ENCODE measurements around the gene DOP1B.

DNA sequence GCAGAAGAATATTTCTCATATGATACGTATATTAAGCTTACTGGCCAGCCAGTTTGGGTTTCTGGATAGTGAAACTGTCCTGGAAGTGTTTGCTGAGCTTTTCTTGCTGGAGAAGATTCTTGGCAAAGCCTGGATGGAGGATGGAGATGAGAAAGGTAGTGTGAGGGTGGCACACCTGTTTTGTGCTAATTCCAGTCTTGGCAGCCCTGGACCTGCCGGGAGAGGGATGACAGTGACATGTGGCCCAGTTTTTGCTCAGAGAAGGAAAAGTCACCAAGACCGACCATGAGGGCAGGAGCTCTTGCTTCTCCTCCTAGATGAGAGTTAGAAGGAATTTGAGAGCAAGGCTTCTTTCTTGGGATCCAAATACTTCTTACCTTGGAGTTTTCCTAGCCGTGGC is 34.1 kb downstream of the DOP1B start:
- TF ChIP-seq, protein P1, sequence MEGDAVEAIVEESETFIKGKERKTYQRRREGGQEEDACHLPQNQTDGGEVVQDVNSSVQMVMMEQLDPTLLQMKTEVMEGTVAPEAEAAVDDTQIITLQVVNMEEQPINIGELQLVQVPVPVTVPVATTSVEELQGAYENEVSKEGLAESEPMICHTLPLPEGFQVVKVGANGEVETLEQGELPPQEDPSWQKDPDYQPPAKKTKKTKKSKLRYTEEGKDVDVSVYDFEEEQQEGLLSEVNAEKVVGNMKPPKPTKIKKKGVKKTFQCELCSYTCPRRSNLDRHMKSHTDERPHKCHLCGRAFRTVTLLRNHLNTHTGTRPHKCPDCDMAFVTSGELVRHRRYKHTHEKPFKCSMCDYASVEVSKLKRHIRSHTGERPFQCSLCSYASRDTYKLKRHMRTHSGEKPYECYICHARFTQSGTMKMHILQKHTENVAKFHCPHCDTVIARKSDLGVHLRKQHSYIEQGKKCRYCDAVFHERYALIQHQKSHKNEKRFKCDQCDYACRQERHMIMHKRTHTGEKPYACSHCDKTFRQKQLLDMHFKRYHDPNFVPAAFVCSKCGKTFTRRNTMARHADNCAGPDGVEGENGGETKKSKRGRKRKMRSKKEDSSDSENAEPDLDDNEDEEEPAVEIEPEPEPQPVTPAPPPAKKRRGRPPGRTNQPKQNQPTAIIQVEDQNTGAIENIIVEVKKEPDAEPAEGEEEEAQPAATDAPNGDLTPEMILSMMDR (IDR thresholded peaks at IDR 0.05; ENCODE audit: low read length) = no peak
- no peak for TF ChIP-seq EZH2phosphoT487 (IDR thresholded peaks at IDR 0.05; ENCODE audit: low read length)

All from MM.1S (cell line).